SKM-1 (cell line): ENCODE results near the gene ITGB7.
"Not testable (repeated sequence)": the region's sequence is repeated elsewhere in the genome, so short reads cannot be mapped to it uniquely, and the experiment has no call there.

ENCODE experiments used
- DNase-seq: peaks from one replicate; lab custom pipeline; 2025; ENCODE audit not compliant: unreplicated experiment; lab: John Stamatoyannopoulos, UW

The ITGB7 gene

GRCh38 chr12:53179687-53180219 lies 27.3 kb downstream of the ITGB7 start:
- DNase-seq: no peak

- not testable (repeated sequence) for DNase-seq
Observed at GRCh38 chr12:53178803-53179202, 28.2 kb downstream of the ITGB7 start.

GRCh38 chr12:53177447-53177846 lies 29.6 kb downstream of the ITGB7 start:
- DNase-seq: not testable (repeated sequence)

- DNase-seq: no peak
Observed at GRCh38 chr12:53176750-53177149, 30.3 kb downstream of the ITGB7 start.

GRCh38 chr12:53174881-53175491 lies 32.1 kb downstream of the ITGB7 start:
- DNase-seq: peak; percentile 1

- no peak for DNase-seq
Observed at GRCh38 chr12:53173085-53173715, 33.9 kb downstream of the ITGB7 start.

GRCh38 chr12:53172352-53172751 lies 34.7 kb downstream of the ITGB7 start:
- no peak for DNase-seq

- no peak for DNase-seq
Observed at GRCh38 chr12:53171725-53172329, 35.2 kb downstream of the ITGB7 start.

GRCh38 chr12:53170876-53171724 lies 36.0 kb downstream of the ITGB7 start:
- no peak for DNase-seq

- DNase-seq: no peak
Observed at GRCh38 chr12:53170215-53170614, 36.8 kb downstream of the ITGB7 start.

GRCh38 chr12:53169644-53170043 lies 37.4 kb downstream of the ITGB7 start:
- no peak for DNase-seq

- no peak for DNase-seq
Observed at GRCh38 chr12:53166837-53167236, 40.2 kb downstream of the ITGB7 start.

- not testable (repeated sequence) for DNase-seq
Observed at GRCh38 chr12:53163008-53163407, 44.0 kb downstream of the ITGB7 start.

- no peak for DNase-seq
Observed at GRCh38 chr12:53161119-53161911, 45.7 kb downstream of the ITGB7 start.

- no peak for DNase-seq
Observed at GRCh38 chr12:53160673-53161072, 46.4 kb downstream of the ITGB7 start.

- no peak for DNase-seq
Observed at GRCh38 chr12:53160000-53160399, 47.1 kb downstream of the ITGB7 start.

- DNase-seq: peak; percentile 48
Observed at GRCh38 chr12:53159195-53159839, 47.7 kb downstream of the ITGB7 start.

GRCh38 chr12:53152390-53152789 lies 54.7 kb downstream of the ITGB7 start:
- no peak for DNase-seq

- no peak for DNase-seq
Observed at GRCh38 chr12:53151039-53151438, 56.0 kb downstream of the ITGB7 start.

- DNase-seq: no peak
Observed at GRCh38 chr12:53147653-53148052, 59.4 kb downstream of the ITGB7 start.
